K562 (cell line): ENCODE results near the gene MYL5. TPM values are rescaled to one million over a fixed set of nuclear protein-coding genes. Genes with fewer than 3 reads are reported as not detected.

Source experiments
- ATAC-seq: fragments of 200-7000 bp; cut with Tn5 transposase; 3 replicates; pipeline ENCODE4 v1.9.1; 2020; ENCODE audit warnings: moderate library complexity
- BruUV-seq: library from RNA; stranded (reverse); fragments of 400-500 nt; replicated peaks from 2 replicates; lab custom pipeline; 2021; lab: Mats Ljungman, UMichigan
- CTCF ChIA-PET: fragments of 300-600 bp; formaldehyde crosslinking; extraction: SDS; loops from one replicate; lab custom pipeline; 2021; ENCODE audit warnings: low intra/inter-chr PET ratio; lab: Yijun Ruan, JAX
- POLR2A ChIA-PET: fragments of 300-600, 350-650 bp; sonication (Branson Sonifier 250); formaldehyde crosslinking; extraction: SDS; loops from one replicate; lab custom pipeline; 2021; ENCODE audit warnings: antibody characterized with exemption, inconsistent platforms; lab: Yijun Ruan, JAX
- DNase-seq, 4 experiments: peaks; one replicate each; pipeline versions ENCODE4 v3.0.0 to v3.0.0-alpha.2; 2011 to 2018; ENCODE audit warnings: low spot score in 3 of 4, mixed read lengths in 3 of 4; ENCODE audit errors: extremely low read depth in 1 of 4
- FAIRE-seq: peaks from 2 replicates; lab custom pipeline; 2011; peaks lifted over from hg19 to GRCh38; lab: Jason Lieb, UNC
- H2AFZ ChIP-seq: 2 replicates; pipeline ENCODE4 v1.6.0; 2011; ENCODE audit warnings: low read depth, low read length, control low read depth, inconsistent platforms
- H3K27ac ChIP-seq: fragments of 200-600 bp; 3 replicates; pipeline ENCODE4 v1.8.0; 2011; ENCODE audit warnings: low read depth, mild to moderate bottlenecking, control low read depth, inconsistent platforms, low read length, moderate library complexity, mixed read lengths; ENCODE audit errors: extremely low read depth
- H3K27me3 ChIP-seq, 2 experiments: fragments of 300-600 bp in 1 of 2; 2 replicates in 1 of 2; 3 replicates in 1 of 2; pipeline versions ENCODE4 v1.6.0 to v1.8.0; 2011; ENCODE audit warnings: inconsistent platforms in 2 of 2, low read length in 2 of 2, mild to moderate bottlenecking in 1 of 2, mixed read lengths in 1 of 2, moderate library complexity in 1 of 2; ENCODE audit not compliant: control insufficient read depth in 2 of 2, insufficient read depth in 2 of 2
- H3K36me3 ChIP-seq: fragments of 300-600 bp; 3 replicates; pipeline ENCODE4 v1.8.0; 2011; ENCODE audit warnings: mild to moderate bottlenecking, low read length, inconsistent platforms; ENCODE audit not compliant: control insufficient read depth, insufficient read depth
- H3K4me1 ChIP-seq, 2 experiments: fragments of 200-600 bp in 1 of 2; replicated peaks in 1 of 2; 2 replicates in 1 of 2; 3 replicates in 1 of 2; pipeline versions ENCODE4 v1.5.1 to v1.8.0; 2011; ENCODE audit warnings: inconsistent platforms in 2 of 2, low read length in 2 of 2, mild to moderate bottlenecking in 1 of 2, mixed read lengths in 1 of 2, moderate library complexity in 1 of 2; ENCODE audit not compliant: control insufficient read depth in 2 of 2, insufficient read depth in 2 of 2
- H3K4me2 ChIP-seq: 2 replicates; pipeline ENCODE4 v1.6.1; 2011; ENCODE audit warnings: low read length, control low read depth, inconsistent platforms, mixed read lengths; ENCODE audit not compliant: insufficient read depth
- H3K4me3 ChIP-seq: fragments of 200-600 bp; sonication (generic), shearing (Covaris generic); 2 replicates; pipeline ENCODE4 v1.5.1; 2016; ENCODE audit warnings: control low read depth, inconsistent platforms
- H3K79me2 ChIP-seq: fragments of 200-600 bp; 3 replicates; pipeline ENCODE4 v1.8.0; 2011; ENCODE audit warnings: low read length, inconsistent platforms; ENCODE audit not compliant: control insufficient read depth, insufficient read depth
- H3K9ac ChIP-seq, 2 experiments: 2 replicates each; pipeline versions ENCODE4 v1.6.0 to v1.6.1; 2011; ENCODE audit warnings: low read depth in 2 of 2, low read length in 2 of 2, control low read depth in 1 of 2, inconsistent platforms in 1 of 2, mild to moderate bottlenecking in 1 of 2, mixed read lengths in 1 of 2; ENCODE audit not compliant: insufficient read depth in 1 of 2
- H3K9me1 ChIP-seq: one replicate; pipeline ENCODE4 v1.6.0; 2011; ENCODE audit warnings: inconsistent platforms, mild to moderate bottlenecking, low read length, moderate library complexity; ENCODE audit not compliant: control insufficient read depth, insufficient read depth
- H3K9me3 ChIP-seq: replicated peaks from 2 replicates; pipeline ENCODE4 v1.5.1; 2011; ENCODE audit warnings: low read depth, low read length, inconsistent platforms; ENCODE audit not compliant: control insufficient read depth, insufficient read depth
- H4K20me1 ChIP-seq: replicated peaks from 2 replicates; pipeline ENCODE4 v1.6.1; 2011; ENCODE audit warnings: low read length, inconsistent platforms, mixed read lengths; ENCODE audit not compliant: control insufficient read depth, insufficient read depth
- DLX4 ChIP-seq: fragments of 250-450 bp; sonication (Bioruptor Pico); IDR thresholded peaks from 2 replicates; pipeline ENCODE4 v1.6.1; 2021; ENCODE audit warnings: mild to moderate bottlenecking
- MIER1 ChIP-seq: fragments of 450-650 bp; IDR thresholded peaks from 2 replicates; pipeline ENCODE4 v1.6.1; 2016; ENCODE audit warnings: antibody characterized with exemption, mild to moderate bottlenecking, low read depth
- NR2C2 ChIP-seq, 2 experiments: fragments of 200-800 bp in 1 of 2; sonication (Bioruptor generic) in 1 of 2; sonication (generic) in 1 of 2; formaldehyde crosslinking in 1 of 2; IDR thresholded peaks; 2 replicates each; pipeline versions ENCODE4 v1.6.1 to v1.8.0; 2016 to 2022; ENCODE audit warnings: mild to moderate bottlenecking in 1 of 2, missing compliant biosample characterization in 1 of 2, missing genetic modification characterization in 1 of 2, missing genetic modification reagents in 1 of 2
- NR2F6 ChIP-seq: fragments of 450-650 bp; formaldehyde crosslinking; IDR thresholded peaks from 2 replicates; pipeline ENCODE4 v1.4.0; 2020; ENCODE audit warnings: mild to moderate bottlenecking
- NR3C1 ChIP-seq: sonication (generic); formaldehyde crosslinking; IDR thresholded peaks from 2 replicates; pipeline ENCODE4 v1.8.1; 2022; ENCODE audit warnings: missing genetic modification reagents
- NRF1 ChIP-seq, 2 experiments: fragments of 450-650 bp; IDR thresholded peaks in 1 of 2; conservative IDR thresholded peaks in 1 of 2; 2 replicates each; pipeline ENCODE4 v1.6.1; 2014; ENCODE audit warnings: mild to moderate bottlenecking in 2 of 2
- RBM34 ChIP-seq: fragments of 200-400 bp; formaldehyde crosslinking; IDR thresholded peaks from 2 replicates; pipeline ENCODE4 v1.6.1; 2018; ENCODE audit warnings: low read length, borderline replicate concordance; ENCODE audit not compliant: insufficient read depth
- TOE1 ChIP-seq, 2 experiments: fragments of 450-650 bp in 1 of 2; sonication (generic) in 1 of 2; formaldehyde crosslinking in 1 of 2; IDR thresholded peaks; 2 replicates each; pipeline versions ENCODE4 v1.7.1 to v1.8.0; 2016 to 2022; ENCODE audit warnings: borderline replicate concordance in 2 of 2, mild to moderate bottlenecking in 2 of 2, antibody characterized with exemption in 1 of 2, inconsistent platforms in 1 of 2, low read depth in 1 of 2, missing genetic modification reagents in 1 of 2, moderate library complexity in 1 of 2
- ZBTB33 ChIP-seq: sonication (generic); formaldehyde crosslinking; IDR thresholded peaks from 2 replicates; pipeline ENCODE4 v1.8.1; 2023; ENCODE audit warnings: mild to moderate bottlenecking, missing genetic modification reagents
- ZNF830 ChIP-seq: fragments of 250-450 bp; sonication (Bioruptor Pico); IDR thresholded peaks from 2 replicates; pipeline ENCODE4 v1.5.0; 2021; ENCODE audit warnings: mild to moderate bottlenecking
- WGBS: fragments of 100-300 bp; shearing (Covaris generic); methylation state at CpG from one replicate; pipeline ENCODE4 v1.1.6; 2016; ENCODE audit warnings: low coverage, mixed read lengths; ENCODE audit not compliant: insufficient coverage; ENCODE audit errors: missing lambda C conversion rate; 5-methylcytosine and 5-hydroxymethylcytosine counted together
- in situ Hi-C: fragments of 300-500 bp; cut with MboI; formaldehyde crosslinking; loops from 4 replicates; pipeline ENCODE4 v1.15.0; 2018; ENCODE audit warnings: inconsistent platforms, mixed read lengths
- intact Hi-C: fragments of 100-400 bp; cut with micrococcal nuclease; formaldehyde crosslinking; loops from 2 replicates; pipeline ENCODE4 v1.14.2; 2022
- polyA plus RNA-seq, 8 experiments: library from polyadenylated mRNA; depleted of rRNA in 4 of 8; stranded (reverse) in 5 of 8; unstranded in 3 of 8; fragments of >200 nt; fragmentation: Nextera tagmentation in 2 of 8; fragmentation: Illumina TruSeq in 1 of 8; extraction: Ambion mirVana in 2 of 8; extraction: Trizol in 1 of 8; gene quantifications; 2 replicates each; pipeline versions ENCODE4 v1.2.1 to v1.2.3, GENCODE V29; 2011 to 2014; ENCODE audit warnings: inconsistent platforms in 1 of 8, missing spikeins in 1 of 8
- total RNA-seq, 7 experiments: library from RNA; depleted of rRNA in 6 of 7; stranded (reverse); fragments of >200 nt in 6 of 7; fragmentation: Illumina TruSeq in 2 of 7; extraction: Trizol in 2 of 7; gene quantifications; 2 replicates each; pipeline versions ENCODE4 v1.2.1 to v1.2.3, GENCODE V29; 2011 to 2021; ENCODE audit warnings: low replicate concordance in 1 of 7

Gene MYL5
- total and polyA plus RNA-seq, 9 of the 15 experiments (the other 6 are each of a cell fraction or from before 2014, with no cell fraction given) = 1.4 to 10.0 (median 4.1) TPM

GRCh38 chr4:657338-657833 is 17.0 kb upstream of the MYL5 start:
- H2AFZ ChIP-seq = no peak overlapping the region
- H3K4me2 ChIP-seq = no peak overlapping the region
- ChIA-PET POLR2A (no interaction called here), CTCF (no interaction called here)
- intact Hi-C loops (no loop called here), in situ Hi-C loops (no loop called here)
- H3K27ac ChIP-seq = no peak overlapping the region
- no peak overlapping the region for H3K4me3 ChIP-seq
- WGBS = 70% methylated on average over 12 of the region's 23 CpGs
- H4K20me1 ChIP-seq = no peaks in the 10 kb centered on the region
- no peak overlapping the region for H3K9ac ChIP-seq
- no peak for DNase-seq
- FAIRE-seq = no peak
- BruUV-seq = no TSS peak
- no peaks in the 10 kb centered on the region for H3K79me2 ChIP-seq
- ATAC-seq = no peak
- peaks cover 3% of the 10 kb centered on the region; the same call in 1 of the 2 replicates for H3K9me3 ChIP-seq
- peaks cover 19 to 44% of the 10 kb centered on the region in 2 experiments; a peak in 4 of 5 replicates for H3K27me3 ChIP-seq
- H3K9me1 ChIP-seq = no peaks in the 10 kb centered on the region
- H3K36me3 ChIP-seq = no peaks in the 10 kb centered on the region
- peaks cover 0 to 57% of the 10 kb centered on the region in 2 experiments; a peak in 2 of 5 replicates for H3K4me1 ChIP-seq
- TF ChIP-seq MIER1 (no peak), DLX4 (CRISPR knock-in tag) (no peak), ZBTB33 (0 out of 2 replicates have a peak, but pooled peaks have one; percentile 28), RBM34 (no peak), NR2C2 (CRISPR knock-in tag; IDR thresholded peaks at IDR 0.05) (peak; percentile 78), NR2C2 (tag; IDR thresholded peaks at IDR 0.05) (peak; percentile 73), NR3C1 (CRISPR knock-in tag) (no peak), NR2F6 (CRISPR knock-in tag) (no peak), NRF1 (conservative IDR thresholded peaks at IDR 0.05 in 1 of 2, IDR thresholded peaks at IDR 0.05 in 1 of 2) (no peak), TOE1 (IDR thresholded peaks at IDR 0.05; ENCODE audit: borderline replicate concordance) (no peak), TOE1 (CRISPR knock-in tag; IDR thresholded peaks at IDR 0.05; ENCODE audit: borderline replicate concordance, low read depth) (no peak), ZNF830 (CRISPR knock-in tag) (no peak)
